Fibroblast of lung (primary cell): ENCODE measurements around the gene GAS2L1.

Experiments used
- CTCF ChIP-seq, 2 donors: IDR thresholded peaks in 1 of 2; conservative IDR thresholded peaks in 1 of 2; 1 replicate in 1 of 2; 2 replicates in 1 of 2; pipeline ENCODE4 v1.5.1; 2011 to 2012; ENCODE audit warnings: low read length in 2 of 2, control low read depth in 1 of 2, inconsistent platforms in 1 of 2, low read depth in 1 of 2, mild to moderate bottlenecking in 1 of 2
- EZH2 ChIP-seq: IDR thresholded peaks from 2 replicates; pipeline ENCODE4 v1.5.1; 2012; ENCODE audit warnings: low read length, control low read depth, mild to moderate bottlenecking; ENCODE audit errors: missing control alignments

DNA sequence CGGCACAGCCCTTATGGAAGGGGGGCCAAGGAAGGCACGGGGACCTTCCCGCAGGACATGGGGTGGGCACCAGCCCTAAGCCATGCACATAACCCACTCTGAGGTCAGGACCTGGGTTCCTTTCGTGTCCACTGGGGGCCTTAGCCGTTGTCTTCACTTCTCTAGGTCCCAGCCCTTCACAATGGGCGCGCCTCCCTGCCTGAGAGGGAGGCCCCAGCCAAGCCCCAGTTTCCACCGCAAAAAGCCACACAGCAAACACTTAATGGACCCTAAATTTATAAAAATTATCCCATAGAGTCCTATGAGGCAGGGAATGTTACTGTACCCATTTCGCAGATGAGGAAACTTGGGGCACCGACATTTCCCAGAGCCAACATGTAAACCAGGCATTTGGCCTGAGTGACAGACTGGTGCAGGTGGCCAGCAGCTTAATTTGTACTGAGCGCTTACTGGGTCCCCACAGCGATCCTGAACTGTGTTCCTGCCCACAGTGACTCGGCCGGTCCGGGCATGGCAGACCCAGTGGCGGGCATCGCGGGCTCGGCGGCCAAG lies 1.2 kb downstream of the GAS2L1 start:
- TF ChIP-seq EZH2 (no peak), CTCF (conservative IDR thresholded peaks at IDR 0.05 in 1 of 2, IDR thresholded peaks at IDR 0.05 in 1 of 2; ENCODE audit: low read depth in 1 of 2, low read length in 2 of 2) (no peak)
